LoVo (cell line): ENCODE results near the gene LRP3.
"Not testable (repeated sequence)": the region's sequence is repeated elsewhere in the genome, so short reads cannot be mapped to it uniquely, and the experiment has no call there.

Experiments
- DNase-seq: peaks from one replicate; pipeline ENCODE4 v3.0.0-alpha.2; 2016; ENCODE audit warnings: low spot score

Gene LRP3

GRCh38 chr19:33176670-33177416, 17.3 kb upstream of the LRP3 start:
- DNase-seq, result peak; percentile 95

GRCh38 chr19:33177417-33177979, 16.6 kb upstream of the LRP3 start:
- peak; percentile 72 for DNase-seq

DNA sequence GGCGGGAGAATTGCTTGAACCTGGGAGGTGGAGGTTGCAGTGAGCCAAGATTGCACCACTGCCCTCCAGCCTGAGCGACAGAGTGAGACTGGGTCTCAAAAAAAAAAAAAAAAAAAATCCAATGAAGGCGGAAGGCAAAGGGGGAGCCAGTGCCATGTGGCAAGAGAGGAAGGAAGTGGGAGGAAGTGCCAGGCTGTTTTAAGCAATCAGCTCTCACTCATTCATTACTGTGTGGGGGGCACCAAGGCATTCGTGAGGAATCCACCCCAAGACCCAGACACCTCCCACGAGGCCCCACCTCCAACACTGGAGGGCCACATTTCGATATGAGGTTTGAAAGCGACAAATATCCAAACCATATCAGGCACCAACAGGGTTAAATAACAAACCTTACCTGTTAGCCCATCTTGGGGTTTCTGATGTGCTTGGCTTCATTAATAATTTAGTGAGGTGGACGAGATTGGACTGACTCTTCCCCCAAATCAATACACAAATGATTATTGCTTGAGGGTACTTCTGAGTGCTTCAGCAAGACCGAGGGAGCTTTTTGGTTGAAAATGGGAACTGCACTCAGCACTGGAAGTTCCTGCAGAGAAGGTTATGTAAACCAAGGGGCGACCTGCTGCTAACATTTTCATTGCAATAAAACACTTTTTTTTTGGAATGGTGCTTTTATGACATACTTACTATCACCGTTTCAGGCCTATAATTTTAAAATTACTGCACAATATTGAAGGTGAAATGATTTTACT, 7.5 kb upstream of the LRP3 start:
- DNase-seq, result no peak

DNA sequence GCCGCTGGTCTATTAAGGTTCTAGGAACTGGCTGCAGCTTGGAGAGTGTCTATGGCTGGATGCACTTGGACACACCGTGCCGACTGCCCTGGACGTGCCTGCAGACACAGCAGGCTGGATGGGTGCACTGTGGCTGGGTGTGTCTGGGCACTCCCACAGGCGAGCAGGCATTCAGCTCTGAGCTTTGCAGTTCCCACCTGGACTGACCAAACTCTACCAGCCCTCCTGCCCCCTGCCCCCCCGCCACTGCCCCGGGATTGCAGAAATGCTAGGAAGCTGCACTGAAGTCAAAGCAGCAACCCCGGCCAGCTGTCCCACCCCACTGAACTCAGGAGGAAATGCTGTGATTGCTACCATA, 7.0 kb upstream of the LRP3 start:
- DNase-seq, result no peak

GRCh38 chr19:33189453-33189852, 4.7 kb upstream of the LRP3 start:
- DNase-seq, result no peak

- DNase-seq, result not testable (repeated sequence)
Observed at GRCh38 chr19:33191092-33191491, 3.0 kb upstream of the LRP3 start.

DNA sequence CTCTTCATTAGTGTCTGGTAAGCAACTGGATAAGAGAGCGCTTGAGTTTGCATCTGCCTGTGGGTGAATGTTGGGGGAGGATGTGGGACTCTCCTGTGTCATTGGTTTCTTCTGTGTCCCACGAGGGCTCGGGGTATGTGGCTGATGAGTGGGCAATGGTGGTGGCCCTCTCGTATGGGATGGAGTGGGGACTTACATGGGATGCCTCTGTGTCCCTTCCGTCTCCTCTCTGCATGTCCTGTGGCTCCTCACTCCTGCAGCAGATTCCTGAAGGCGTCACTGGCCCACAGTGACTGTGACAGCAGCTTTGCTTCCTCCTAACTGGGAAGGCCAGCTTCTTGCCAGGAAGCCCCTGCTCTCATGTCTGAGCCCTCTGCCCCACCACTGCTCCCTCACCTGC, 2.6 kb upstream of the LRP3 start:
- no peak for DNase-seq

- DNase-seq, result no peak
Observed at GRCh38 chr19:33192010-33192409, 2.1 kb upstream of the LRP3 start.

DNA sequence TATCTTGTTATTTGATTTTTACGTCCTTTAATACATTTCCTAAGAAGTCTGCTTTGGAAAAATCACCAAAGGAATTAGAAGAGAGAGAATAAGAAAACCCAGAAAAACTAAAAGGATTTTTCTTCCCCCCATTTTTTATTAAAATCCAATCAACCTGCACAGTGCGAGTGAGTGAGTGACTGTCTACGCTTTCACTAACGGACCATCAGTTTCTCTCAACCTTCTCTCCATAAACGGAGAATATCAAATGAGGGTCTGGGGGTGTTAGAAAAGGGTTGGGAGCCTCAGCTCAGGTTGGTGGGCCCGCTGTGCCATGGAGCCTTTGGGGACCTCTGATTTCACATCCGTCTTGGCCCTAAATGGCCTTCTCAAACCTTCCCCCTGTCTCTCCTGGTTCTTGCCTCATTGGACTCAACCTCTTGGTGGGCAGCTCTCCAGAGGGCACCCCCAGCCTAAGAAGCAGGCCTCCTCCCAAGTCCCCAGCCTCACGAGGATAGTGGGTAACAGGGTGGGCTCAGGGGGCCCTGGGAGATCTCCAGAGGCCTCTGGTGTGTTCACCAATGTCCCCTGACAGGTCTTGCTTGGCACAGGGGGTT, 763 bp upstream of the LRP3 start:
- no peak for DNase-seq

DNA sequence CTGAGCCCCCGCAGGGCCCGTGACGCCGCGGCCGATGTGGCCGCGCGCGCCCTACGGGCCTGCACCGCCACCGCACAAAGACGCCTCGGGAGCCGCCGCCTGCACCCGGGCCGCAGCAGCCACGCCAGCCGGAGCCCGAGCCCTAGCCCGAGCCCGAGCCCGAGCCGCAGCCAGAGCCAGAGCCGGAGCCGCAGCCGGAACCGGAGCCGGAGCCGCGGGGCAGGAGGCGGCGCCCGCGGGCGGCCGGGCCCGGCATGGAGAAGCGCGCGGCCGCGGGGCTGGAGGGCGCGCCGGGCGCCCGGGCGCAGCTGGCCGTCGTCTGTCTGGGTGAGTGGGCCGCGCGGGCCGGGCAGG, 379 bp downstream of the LRP3 start:
- DNase-seq, result no peak

DNA sequence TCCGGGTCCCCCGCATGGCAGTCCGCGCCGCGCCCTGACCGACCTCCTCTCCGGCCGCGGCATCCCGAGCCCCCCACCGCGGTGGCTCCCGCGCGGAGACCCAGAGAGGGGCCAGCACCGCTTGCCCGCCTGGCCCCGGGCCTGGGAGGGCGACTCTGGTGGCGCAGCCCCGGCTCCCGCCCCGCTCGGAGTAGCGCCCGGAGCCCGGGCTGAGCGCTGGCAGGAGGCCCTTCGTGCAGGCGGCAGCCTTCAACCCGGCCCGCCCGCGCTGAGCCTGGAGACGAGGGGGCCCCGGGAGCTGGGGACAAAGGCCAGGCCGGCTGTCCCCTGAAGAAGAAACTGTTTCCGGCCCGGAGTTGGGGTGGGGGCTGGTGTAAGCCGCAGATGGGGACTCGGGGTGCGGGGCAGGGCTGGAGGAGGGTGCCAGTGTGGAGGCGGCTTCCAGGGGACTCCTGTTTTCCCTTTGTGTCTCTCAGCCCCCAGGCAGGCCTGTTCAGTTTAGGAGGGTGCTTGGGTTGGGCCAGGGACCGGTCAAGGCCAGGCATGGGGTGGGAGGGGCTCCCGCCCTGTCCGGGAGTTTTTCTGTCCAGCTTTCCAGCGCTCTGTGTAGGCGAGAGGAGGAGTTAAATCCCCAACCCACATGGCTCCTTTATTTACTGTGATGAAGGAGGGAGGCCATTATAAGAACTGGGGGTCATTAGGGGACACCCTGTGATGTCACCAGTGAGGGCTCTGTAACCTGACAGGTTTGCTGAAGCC, 935 bp downstream of the LRP3 start:
- peak; percentile 22 for DNase-seq

- DNase-seq, result no peak
Observed at GRCh38 chr19:33195645-33196347, 1.7 kb downstream of the LRP3 start.

DNA sequence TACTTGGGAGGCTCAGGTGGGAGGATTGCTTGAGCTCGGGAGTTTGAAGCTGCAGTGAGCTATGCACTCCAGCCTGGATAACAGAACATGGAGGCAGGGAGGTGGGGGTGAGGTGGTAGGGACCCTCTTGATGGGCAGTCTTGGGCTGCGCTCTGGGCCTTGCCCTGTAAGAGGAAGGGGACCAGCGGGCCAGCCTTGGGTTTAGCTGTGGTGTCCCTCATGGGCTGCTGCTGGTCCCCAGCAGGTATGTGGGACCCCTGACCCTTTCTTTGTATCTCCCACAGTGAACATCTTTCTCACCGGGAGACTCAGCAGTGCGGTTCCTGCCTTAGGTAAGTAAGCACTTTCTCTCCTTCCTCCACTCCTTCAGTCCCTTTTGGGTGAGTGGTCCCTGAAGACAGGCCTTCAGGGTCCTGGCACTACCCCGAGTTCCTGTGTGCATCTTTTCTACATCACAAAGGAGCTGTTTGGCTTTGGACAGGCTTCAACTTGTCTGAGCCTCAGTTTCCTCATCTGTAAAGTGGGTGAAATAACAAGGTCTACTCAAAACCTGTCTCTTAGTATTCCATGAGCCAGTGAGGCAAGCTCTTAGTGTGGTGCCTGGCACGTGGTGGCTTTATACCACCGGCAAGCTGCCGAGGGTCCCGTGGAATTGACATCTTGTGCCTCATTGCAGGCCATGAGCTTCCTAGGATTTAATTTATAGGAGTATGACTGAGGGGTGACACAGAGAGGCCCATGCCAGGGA, 2.5 kb downstream of the LRP3 start:
- no peak for DNase-seq

GRCh38 chr19:33197591-33198000, 3.5 kb downstream of the LRP3 start:
- DNase-seq, result no peak

GRCh38 chr19:33198169-33198568, 4.0 kb downstream of the LRP3 start:
- no peak for DNase-seq

GRCh38 chr19:33199441-33200265, 5.5 kb downstream of the LRP3 start:
- DNase-seq, result no peak

DNA sequence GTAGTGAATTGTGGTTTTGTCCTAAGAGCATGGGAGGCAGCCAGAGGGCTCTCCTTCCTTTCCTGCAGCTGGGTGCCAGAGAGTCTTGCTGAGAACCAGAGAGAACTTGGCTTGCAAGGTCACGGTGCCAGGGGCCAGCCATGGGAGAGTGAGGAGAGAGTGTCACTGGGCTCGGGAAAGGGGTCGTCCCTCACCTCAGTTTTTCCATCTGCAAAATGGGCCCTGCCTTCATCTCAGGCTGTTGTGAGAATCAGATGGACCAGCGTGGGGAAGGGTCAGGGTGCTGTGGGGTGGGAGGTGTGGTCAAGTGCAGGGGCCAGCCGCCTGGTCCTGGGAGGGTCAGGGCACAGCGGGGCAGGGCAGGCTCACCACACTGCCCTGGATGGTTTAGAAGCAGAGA, 7.3 kb downstream of the LRP3 start:
- no peak for DNase-seq

DNA sequence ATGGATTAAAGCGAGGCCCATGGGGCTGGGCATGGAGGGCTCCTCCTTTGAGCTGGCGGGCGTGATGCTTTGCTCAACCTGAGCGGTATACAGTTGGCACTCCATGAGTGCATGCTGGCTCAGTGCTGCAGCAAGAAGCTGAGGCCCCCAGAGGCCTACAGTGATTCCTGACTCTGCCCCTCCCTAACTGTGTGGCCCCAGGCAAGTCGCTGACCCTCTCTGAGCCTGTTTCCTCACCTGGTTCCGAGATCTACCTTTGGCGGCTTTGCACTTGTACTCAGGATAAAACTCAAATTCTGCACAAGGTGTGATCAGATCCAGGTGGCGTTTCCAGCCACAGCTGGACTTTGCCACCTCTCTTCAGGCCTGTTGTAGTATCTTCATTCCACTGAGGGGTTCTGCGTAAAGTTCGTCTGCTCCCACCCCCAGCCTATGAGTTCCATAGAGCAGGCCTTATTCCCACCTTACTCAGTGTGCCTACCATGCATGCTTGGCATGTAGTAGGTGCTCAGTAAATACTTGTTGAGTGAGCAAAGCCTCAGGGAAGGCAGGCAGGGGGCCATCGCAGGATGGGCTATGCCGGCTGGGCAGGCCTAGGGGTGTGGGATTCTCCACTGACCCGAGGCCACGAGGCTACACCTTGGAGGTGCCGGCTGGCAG, 7.9 kb downstream of the LRP3 start:
- no peak for DNase-seq
